ENCODE results near the gene CTXN1. TPM values are rescaled to one million over a fixed set of nuclear protein-coding genes. Genes with fewer than 3 reads are reported as not detected.

Gene CTXN1
- 10 to 100 TPM in 2 of 6 experiments, 1 to 10 TPM in 4; 5.0 to 14.0 (median 5.4) TPM for total RNA-seq (2021; fragmentation: NEBNext Ultra II Directional; extraction: Animal tissue kit (Norgen Biotek cat#: 25700))
- long read RNA-seq, result 0 reads

DNA sequence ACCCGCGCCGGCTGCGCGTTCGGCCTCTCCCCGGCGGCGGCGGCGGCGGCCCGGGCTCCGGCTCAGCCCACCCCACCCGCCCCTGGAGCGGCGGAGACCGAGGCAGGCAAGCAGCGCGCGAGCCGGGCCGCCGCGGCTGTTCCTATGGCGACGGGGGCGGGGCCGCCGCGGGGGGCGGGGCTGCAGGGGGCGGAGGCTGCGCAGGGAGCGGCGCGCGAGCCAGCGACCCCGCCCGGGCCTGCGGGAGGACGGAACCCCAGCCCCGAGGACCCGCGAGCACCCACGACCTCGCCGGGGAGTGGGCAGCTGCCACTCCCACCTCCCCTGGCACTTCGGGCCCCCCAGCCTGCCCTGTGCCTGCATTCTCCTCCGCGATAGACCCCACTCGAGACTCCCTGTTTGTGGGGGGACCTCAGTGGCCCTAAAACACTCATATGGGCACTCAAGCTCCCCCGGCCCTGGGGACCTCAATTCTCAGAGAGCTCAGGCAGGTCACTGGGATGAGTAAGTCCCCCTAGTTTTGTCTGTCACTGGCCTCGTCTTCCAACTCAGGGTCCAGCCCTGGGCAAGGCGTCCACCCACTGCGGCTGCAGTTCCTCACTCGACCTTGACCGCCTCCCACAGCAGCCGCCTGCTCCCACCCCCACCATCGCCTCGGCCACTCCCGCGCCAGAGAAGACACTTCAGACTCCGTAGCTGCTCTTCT, at the start of gene CTXN1:
Gene CTXN1 (minus strand): TSS at position 115 of the 706 bp plus-strand sequence. CDS start 597 bp downstream, outside the sequence.
- DNase-seq, result no peak
- H3K9me3 Mint-ChIP-seq, result no peaks in the 10 kb centered on the region
- H3K27ac Mint-ChIP-seq, result peak within 1 kb of the TSS; percentile 72
- peaks cover 23% of the 10 kb centered on the region for H3K4me1 Mint-ChIP-seq (ENCODE audit: low read depth)
- H3K4me3 Mint-ChIP-seq, result peak within 1 kb of the TSS; percentile 83
- peaks cover 2% of the 10 kb centered on the region for H3K27me3 Mint-ChIP-seq (ENCODE audit: insufficient read depth)
- H3K36me3 Mint-ChIP-seq (ENCODE audit: low read depth), result peaks cover 4% of the 10 kb centered on the region
- TF ChIP-seq CTCF (IDR thresholded peaks at IDR 0.05), result 0 out of 2 replicates have a peak, but pooled peaks have one; percentile 27

- TF ChIP-seq CTCF (IDR thresholded peaks at IDR 0.05), result no peak
- H3K27ac Mint-ChIP-seq, result no peak overlapping the region
- no peaks in the 10 kb centered on the region for H3K9me3 Mint-ChIP-seq
- H3K27me3 Mint-ChIP-seq (ENCODE audit: insufficient read depth), result no peaks in the 10 kb centered on the region
- peaks cover 7% of the 10 kb centered on the region; the same call in 1 of the 2 replicates for H3K4me1 Mint-ChIP-seq (ENCODE audit: low read depth)
- peaks cover 8% of the 10 kb centered on the region for H3K36me3 Mint-ChIP-seq (ENCODE audit: low read depth)
- H3K4me3 Mint-ChIP-seq, result no peak overlapping the region
- no peak for DNase-seq
Observed at GRCh38 chr19:7975037-7975436, 49.1 kb upstream of the CTXN1 start.

GRCh38 chr19:7973883-7974282, 47.9 kb upstream of the CTXN1 start:
- peaks cover 6% of the 10 kb centered on the region; the same call in 1 of the 2 replicates for H3K4me1 Mint-ChIP-seq (ENCODE audit: low read depth)
- H3K27me3 Mint-ChIP-seq (ENCODE audit: insufficient read depth), result no peaks in the 10 kb centered on the region
- H3K4me3 Mint-ChIP-seq, result no peak overlapping the region
- TF ChIP-seq CTCF (IDR thresholded peaks at IDR 0.05), result no peak
- no peak for DNase-seq
- H3K27ac Mint-ChIP-seq, result no peak overlapping the region
- H3K9me3 Mint-ChIP-seq, result no peaks in the 10 kb centered on the region
- H3K36me3 Mint-ChIP-seq (ENCODE audit: low read depth), result peaks cover 8% of the 10 kb centered on the region

- no peaks in the 10 kb centered on the region for H3K9me3 Mint-ChIP-seq
- no peak for DNase-seq
- no peak overlapping the region for H3K4me3 Mint-ChIP-seq
- no peaks in the 10 kb centered on the region for H3K27me3 Mint-ChIP-seq (ENCODE audit: insufficient read depth)
- H3K36me3 Mint-ChIP-seq (ENCODE audit: low read depth), result peaks cover 14% of the 10 kb centered on the region
- no peaks in the 10 kb centered on the region for H3K4me1 Mint-ChIP-seq (ENCODE audit: low read depth)
- H3K27ac Mint-ChIP-seq, result no peak overlapping the region
- no peak for TF ChIP-seq CTCF (IDR thresholded peaks at IDR 0.05)
Observed at GRCh38 chr19:7971553-7972520, 45.9 kb upstream of the CTXN1 start.

DNA sequence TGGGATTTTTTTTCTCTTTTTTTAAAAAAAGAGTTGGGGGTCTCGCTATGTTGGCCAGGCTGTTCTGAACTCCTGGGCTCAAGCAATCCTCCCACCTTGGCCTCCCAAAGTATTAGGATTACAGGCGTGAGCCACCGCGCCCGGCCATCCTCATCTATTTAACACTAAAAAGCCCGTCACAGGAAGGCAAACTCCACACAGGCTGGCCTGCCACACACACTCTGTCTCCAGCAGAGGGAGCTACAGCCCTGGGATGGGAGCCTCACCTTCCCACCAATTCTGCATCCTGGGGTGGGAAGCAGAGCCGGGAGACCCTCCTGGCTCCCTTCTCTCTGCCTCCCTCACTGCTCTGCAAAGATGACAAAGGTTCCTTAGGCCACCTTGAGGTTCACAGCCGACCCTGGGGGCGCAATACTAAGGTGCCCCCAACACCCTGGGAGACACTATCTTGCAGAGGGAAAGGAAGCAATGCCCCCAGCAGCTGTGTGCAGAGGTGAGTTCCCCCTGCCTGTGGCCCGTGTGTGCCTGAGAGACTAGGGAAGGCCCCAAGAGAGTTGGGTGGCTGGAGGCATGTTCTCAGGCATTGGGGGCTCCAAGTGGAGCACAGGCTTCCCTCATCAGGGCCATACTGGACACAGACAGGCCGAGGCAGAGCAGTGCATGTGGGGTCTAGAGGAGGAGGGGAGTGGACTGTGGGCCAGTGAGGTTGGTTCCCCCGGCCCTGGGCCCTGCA, 44.9 kb upstream of the CTXN1 start:
- peak; percentile 86 for TF ChIP-seq CTCF (IDR thresholded peaks at IDR 0.05)
- no peak overlapping the region for H3K27ac Mint-ChIP-seq
- H3K9me3 Mint-ChIP-seq, result no peaks in the 10 kb centered on the region
- no peaks in the 10 kb centered on the region for H3K27me3 Mint-ChIP-seq (ENCODE audit: insufficient read depth)
- no peaks in the 10 kb centered on the region for H3K4me1 Mint-ChIP-seq (ENCODE audit: low read depth)
- no peak for DNase-seq
- no peak overlapping the region for H3K4me3 Mint-ChIP-seq
- peaks cover 14% of the 10 kb centered on the region for H3K36me3 Mint-ChIP-seq (ENCODE audit: low read depth)
